Stimulated activated CD4-positive, alpha-beta T cell treated with anti-CD3 and anti-CD28 coated beads, Interleukin-1b, Interleukin-23, amount 100 ng/mL, for 24 hours (primary cell): ENCODE data around the gene OPRL1.

ENCODE experiments used
- DNase-seq, 4 experiments: peaks; one replicate each; pipeline ENCODE4 v3.0.0-alpha.2; 2020; ENCODE audit warnings: low read depth in 4 of 4, low spot score in 1 of 4

Gene OPRL1

DNA sequence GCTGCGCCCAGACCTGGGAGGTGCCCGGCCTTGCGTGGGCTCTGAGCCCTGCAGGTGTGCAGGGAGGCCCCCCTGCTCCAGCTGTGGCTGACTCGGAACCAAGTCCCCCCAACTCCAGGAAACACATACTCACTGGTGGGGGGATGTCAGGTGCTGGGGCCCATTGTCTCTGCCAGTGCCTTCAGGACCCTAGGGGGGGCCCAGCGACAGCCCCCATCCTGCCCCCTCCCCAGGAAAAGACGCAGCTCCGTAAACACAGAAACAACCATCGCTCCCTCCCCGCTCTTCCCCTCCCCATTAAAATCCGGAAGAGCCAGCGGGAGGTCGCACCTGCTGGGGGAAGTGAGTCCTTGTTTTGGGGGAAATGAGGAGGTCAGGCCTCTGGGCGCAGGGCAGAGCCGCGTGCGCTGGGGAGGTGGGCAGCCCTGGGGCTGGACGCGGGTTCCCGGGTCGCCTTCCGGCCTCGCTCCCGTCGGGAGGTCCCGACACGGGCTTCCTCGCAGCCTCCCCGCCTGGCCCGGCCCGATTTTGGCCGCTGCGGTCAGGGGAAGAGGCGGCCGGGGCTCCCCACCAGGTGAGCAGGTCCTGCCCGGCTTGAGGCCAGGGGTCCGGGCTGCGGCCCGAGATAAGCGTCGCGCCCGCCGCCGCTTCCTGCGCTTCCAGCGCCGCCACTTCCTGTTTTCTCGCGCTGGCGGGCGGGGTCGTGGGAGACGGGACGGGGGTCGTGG is 37.7 kb upstream of the OPRL1 start:
- DNase-seq: no peak

DNA sequence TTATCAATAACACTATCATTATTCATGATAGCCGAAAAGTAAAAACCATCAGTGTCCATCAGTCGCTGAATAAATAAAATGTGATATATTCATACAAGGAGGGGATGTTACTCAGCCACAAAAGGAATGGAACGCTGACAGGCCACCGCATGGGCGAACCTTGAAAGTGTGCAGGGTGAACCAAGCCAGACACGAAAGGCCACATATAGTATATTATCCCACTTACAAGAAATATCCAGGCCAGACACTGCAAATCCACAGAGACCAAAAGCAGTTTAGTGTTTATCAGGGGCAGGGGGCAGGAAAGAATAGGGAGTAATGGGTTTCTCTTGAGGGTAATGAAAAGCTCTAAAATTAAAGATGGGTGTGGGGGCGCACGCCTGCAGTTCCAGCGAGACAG is 36.1 kb upstream of the OPRL1 start:
- DNase-seq: no peak

- no peak for DNase-seq
Observed at GRCh38 chr20:64044484-64045247, 35.2 kb upstream of the OPRL1 start.

DNA sequence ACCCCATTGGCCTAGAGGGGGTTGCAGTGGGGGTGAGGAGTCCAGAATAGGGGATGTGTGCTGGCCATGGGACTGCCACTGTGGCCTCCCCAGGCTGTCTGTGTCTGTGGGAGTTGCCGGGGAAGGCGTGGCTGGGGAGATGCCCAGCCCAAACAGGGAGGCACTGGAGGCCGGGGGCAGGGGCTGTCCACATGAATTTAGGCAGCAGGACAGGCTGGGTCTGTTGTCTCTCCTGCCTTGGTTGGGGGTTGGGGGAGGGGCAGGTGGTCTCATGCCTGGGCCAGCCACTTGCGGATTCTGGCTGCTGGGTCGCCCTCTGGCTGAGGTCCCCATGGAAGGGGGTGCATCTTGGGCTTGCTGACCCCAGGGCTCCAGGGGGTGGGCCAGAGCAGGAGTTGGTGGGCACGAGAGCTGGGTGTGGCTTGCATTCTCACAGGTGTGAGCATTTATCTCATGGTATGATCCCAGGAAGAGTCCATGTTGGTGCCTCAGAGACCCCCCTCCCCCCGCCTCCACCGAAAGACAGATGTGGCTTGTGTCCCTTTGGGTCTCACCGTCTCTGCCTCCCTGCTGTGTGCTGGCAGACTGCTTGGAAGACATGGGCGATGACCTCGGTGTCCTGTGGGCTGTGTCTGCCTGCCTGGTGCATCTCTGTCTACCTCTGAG is 34.4 kb upstream of the OPRL1 start:
- no peak for DNase-seq

DNA sequence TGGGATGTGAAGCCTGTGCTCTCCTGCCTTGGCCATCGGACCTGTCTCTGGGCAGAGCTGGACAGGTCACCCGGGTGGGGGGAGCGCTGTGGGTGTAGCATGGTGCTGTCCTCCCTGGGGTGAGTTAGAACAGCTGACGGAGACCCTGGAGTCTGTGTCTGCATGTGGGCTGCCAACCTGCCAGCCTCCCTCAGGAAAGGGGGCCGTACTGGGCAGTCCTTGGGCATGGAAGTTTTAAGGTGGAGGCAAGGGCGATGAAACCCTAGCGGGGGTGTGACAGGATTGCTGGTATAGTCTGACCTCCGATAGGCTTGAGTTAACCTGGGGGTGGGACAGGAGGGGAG is 32.9 kb upstream of the OPRL1 start:
- no peak for DNase-seq

DNA sequence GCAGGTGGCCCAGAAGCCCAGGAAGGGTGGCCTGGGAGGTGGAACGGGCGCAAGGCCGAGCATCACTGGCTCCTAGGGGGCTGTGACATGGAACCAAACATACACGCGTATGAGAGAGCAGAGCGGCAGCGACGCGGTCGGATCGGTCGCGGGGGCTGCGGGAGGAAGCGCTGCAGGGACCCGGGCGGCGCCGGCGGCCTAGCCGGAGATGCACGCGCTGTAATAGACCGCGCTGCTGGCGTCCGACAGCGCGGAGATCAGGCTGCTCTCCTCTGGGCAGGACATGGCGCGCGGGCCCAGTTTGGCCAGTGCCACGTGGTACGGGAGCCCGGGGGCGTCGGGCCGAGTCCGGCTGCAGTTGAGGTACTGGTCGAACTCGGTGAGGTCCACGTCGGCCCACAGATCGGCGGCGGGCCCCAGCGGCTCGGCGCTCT is 31.9 kb upstream of the OPRL1 start:
- DNase-seq: no peak

GRCh38 chr20:64048402-64049044 is 31.4 kb upstream of the OPRL1 start:
- no peak for DNase-seq

DNA sequence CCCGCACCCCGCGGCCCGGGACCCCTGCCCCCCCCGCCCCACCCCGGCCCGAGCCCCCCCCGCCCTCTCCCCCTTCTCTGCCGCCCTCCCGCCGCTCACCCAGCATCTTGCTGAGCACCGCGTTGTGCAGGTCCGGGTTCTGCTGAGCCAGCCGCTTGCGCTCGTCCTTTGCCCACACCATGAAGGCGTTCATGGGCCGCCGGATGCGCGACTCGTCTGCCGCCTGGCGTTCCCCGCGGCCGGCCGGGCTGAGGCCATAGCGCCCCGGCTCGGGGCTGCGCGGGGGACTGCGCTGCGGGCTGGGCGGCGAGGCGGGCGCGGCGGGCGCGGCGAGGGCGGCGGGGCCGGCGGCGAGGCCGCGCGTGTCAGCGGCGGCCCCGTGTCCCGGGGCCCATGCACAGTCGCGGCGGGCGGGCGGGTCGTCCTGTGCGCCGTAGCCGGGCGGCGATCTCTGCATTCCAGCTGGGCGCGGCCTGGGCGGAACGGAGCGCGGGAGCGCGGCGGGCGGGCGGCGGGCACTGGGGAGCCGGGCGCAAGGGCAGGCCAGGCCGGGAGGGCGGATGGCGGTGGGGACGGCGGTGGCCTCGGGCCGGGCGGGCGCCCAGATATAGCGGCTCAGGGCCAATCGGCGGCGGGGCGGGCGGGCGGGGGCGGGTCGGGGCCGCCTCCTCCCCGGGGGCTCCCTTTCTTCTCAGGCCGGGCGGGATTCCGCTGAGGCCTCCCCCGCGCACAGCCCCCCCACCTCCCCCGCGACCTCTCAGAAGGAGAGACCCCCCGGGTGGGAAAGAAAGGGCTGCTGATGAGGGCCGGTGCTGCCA is 30.6 kb upstream of the OPRL1 start, which contains the start of gene SOX18:
Gene SOX18, minus strand, starts transcription at position 580 of the 818 bp plus-strand sequence. Its CDS starts 123 bp downstream, at position 457.
- no peak for DNase-seq

DNA sequence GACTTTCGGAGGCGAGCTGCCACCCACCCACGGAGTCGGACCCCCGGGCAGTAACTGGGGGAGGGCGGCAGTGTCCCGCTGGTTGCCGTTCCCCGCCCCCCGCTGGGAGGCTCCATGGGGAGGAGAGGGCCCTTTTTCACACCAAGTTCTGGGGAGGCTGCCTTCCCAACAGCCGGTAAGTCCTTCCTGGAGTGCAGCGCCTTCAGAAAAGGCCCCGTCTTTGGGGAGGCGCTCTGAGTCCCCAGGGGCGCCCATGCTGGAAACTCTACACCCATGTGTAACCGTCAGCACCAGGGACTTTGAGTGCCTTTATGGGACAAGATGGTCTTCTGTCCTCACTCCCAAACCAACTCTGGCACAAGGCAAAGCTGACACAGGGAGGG is 30.0 kb upstream of the OPRL1 start:
- DNase-seq: no peak

DNA sequence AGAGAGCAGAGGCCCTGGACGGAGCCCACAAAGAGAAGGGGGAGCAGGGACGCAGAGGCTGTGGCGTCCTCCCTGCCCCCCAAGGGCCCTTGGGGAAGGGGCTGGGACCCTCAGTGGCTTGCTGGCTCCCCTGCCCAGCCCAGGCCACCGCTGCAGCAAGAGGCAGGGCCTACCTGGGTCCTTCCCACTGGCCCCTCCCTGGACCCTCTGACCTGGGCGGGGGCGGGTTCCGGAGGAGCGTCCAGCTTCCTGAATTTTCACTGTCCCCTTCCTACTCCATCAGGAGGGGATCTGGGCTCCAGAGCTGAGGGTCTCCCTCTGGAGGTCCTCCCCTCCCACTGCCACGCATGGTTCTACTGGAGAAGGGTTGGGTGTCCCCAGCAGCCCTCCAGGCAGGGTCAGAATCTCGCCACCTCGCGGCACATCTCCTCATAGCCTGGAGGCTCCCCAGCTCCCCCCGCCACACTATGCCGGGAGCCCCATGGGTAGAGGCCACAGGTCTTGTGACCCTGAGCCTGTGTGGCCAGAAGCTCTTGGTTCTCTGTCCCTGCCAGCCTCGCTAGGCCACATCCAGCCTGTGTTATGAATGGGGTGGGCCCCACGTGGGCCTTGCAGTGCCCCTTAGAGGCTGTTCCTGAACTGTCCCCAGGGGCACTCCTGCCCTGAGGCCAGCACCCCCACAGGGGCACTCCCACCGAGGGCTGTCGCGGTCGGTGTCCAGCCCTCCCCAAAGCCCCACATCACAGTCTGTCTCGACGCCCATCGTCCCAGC is 29.4 kb upstream of the OPRL1 start:
- no peak for DNase-seq

DNA sequence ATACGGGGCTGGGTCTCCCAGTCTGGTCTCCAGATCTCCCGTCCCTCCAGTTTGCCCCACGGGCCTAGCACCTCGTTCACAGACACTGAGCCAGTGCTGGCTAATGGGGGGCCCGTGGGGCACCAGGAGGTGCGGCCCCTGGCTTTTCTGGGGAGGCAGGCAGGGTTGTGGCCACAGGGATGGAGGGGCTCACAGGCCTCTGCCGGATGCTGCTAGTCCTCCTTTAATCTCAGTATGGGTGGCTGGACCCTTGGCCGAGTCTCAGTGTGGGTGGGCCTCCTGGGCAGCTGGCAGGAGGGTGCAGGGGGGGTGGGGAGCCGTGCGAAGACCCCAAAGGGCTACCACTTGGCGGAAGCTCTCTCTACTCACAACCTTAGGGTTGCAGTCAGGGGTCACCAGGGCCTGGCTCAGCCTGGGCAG is 28.8 kb upstream of the OPRL1 start:
- DNase-seq: no peak

- DNase-seq: no peak
Observed at GRCh38 chr20:64051561-64052325, 28.1 kb upstream of the OPRL1 start.

- DNase-seq: no peak
Observed at GRCh38 chr20:64052326-64052722, 27.6 kb upstream of the OPRL1 start.

DNA sequence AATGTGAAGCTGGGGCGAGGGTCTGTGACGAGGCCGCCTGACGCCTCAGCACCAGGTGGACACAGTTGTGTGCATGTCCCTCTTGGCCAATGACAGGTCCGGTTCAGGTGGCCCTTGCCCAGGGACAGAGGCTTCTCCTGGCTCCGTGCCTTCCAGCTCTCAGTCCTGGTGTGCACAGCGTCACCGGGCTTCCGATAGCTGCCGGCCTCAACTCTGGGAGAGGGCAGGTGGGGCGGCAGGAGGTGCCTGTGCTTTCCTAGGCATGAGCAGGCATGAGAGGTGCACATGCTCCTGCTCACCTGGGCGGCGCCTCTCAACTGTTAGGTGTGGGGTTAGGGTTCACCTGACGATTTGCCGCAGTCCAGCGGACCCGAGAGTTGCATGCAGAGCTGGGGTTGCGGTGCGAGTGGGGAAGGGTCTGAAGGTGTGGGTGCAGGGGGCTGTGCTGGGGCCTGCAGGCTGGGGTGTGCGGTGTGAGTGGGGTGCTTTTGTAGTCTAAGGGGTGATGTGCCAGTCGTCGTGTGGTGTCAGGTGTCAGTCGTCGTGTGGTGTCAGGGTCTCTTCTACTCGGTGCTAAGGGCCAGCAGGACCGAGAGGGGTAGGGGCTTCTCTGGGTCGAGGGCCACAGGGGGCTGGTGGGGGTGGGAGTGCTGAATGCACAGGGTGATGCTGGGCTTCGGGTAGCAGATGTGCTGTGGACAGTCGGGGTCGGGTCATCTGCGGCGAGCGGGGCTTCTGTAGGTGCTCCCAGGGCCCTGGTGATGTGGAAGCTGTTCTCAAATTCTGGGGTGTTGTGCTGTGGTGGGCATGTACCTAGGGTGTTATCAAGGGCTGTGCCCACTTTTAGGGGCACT is 26.7 kb upstream of the OPRL1 start:
- no peak for DNase-seq

GRCh38 chr20:64053841-64054661 is 25.8 kb upstream of the OPRL1 start:
- DNase-seq: no peak

DNA sequence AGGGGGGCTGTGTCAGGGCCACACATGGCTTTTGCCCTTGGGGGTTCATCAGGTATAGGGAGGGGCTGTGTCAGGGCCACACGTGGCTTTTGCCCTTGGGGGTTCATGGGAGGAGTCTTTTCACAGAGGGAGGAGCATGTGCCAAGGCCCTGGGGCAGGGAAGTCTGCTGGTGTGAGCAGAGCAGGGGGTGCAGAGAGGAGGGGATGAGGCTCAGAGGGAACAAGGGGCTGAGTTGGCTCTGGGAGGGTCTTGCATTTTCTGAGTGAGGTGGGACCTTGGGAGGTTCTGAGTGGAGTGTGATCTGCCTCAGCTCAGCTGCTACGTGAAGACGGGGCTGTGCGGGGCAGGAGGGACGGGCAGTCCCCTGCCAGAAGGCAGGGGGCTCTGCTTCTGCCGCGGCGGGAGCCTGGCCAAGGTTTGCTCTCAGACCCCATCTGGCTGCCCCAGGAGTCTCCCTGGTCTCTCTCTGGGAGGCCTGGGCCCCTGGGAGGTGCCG is 24.4 kb upstream of the OPRL1 start:
- DNase-seq: no peak

DNA sequence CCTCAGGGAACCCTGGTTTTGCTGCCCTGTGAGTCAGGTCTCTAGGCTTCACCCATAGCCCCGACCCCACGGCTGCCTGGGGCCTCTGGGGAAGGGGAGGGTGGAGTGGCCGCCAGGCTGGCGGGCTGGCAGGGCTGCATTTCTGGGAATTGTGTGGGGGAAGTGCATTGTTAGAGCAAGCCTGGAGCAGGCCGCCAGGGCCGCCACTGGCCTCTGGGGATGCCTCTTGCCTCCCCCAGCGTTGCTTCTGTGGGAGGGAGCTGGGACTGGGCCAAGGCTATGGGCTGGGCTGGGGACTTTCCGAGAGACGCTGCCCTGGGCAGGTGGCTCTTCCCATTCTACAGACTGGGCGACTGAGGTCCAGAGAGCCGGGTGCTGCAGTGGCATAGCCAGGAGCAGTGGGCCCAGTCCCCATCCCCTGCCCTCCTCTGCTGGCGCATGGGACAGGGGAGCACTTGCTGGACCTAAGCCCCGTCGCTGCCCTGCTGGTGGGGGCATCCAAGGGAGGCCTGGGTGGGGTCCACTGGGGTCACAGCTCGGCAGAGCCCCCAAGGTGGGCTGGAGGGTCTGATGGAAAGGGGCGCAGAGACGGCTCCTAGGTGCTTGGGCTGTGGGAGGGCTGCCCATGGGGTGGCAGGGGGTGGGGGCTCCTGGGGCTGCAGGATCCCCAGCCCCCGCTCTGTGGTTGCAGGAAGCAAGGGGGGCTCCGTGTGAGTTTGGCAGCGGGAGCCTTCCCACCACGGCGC is 23.8 kb upstream of the OPRL1 start:
- no peak for DNase-seq
